GM10847 (cell line): Measurements from ENCODE around the gene SLC4A3.

Source experiments
- POLR2A ChIP-seq: IDR thresholded peaks from 2 replicates; pipeline ENCODE4 v1.6.1; 2011; ENCODE audit not compliant: insufficient read length; ENCODE audit errors: extremely low read depth

Gene SLC4A3

GRCh38 chr2:219645631-219646527 lies 18.4 kb downstream of the SLC4A3 start:
- TF ChIP-seq POLR2A: no peak

DNA sequence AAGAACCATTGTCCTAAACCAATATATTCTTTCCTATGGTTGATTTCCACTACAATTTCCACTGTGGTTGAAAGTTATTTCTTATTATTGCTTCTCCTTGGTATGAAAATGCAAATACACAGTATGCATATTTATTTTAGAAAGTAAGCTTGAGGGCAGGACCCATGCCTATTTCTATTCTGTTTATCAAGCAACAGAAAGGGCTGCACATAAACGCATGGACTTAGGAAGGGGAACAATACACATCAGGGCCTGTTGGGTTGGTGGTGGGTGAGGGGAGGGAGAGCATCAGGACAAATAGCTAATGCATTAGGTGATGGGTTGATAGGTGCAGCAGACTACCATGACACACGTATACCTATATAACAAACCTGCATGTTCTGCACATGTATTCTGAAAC lies 20.7 kb downstream of the SLC4A3 start:
- no peak for TF ChIP-seq POLR2A

- no peak for TF ChIP-seq POLR2A
These were observed 21.5 kb downstream of the SLC4A3 start for GRCh38 chr2:219648963-219649362.

DNA sequence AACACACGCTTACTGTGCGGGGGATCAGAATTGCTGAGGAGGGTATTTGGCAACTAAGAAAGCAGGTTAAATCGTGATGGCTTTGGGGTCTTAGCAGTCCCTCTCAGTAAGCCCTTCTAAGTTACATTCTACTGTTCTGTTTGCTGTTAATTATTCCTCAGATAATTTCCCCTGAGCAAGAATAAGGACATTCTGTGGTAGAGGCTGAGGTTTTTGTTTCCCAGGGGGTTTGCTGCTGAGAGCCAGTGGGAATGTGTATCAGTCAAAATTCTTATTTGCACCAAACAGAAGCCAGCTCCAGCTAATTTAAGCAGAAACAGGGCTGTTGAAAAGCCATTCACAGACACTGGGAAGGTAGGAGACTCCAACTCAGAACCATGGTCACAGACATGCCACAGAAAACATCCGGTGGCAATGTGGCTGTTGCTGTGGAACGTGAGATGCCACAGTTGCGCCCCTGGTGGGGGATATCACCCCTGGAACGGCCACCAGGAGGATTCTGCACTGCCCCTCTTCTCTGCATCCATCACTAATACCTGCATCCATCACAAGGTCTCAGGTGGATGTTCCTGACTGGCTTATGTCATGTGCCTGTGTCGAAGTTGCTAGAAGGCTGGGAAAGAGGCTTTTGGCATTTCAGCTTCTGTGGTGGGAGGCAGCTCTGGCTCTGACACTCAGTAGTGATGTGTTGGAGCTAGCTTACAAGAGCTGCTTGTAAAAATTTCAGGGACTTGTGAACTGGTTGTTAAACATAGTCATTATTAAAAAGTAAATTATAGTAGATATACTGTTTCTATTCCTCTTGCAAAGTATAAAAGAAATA lies 23.2 kb downstream of the SLC4A3 start:
- no peak for TF ChIP-seq POLR2A

GRCh38 chr2:219656526-219656925 lies 29.1 kb downstream of the SLC4A3 start:
- no peak for TF ChIP-seq POLR2A

GRCh38 chr2:219658196-219658846 lies 30.9 kb downstream of the SLC4A3 start:
- no peak for TF ChIP-seq POLR2A

DNA sequence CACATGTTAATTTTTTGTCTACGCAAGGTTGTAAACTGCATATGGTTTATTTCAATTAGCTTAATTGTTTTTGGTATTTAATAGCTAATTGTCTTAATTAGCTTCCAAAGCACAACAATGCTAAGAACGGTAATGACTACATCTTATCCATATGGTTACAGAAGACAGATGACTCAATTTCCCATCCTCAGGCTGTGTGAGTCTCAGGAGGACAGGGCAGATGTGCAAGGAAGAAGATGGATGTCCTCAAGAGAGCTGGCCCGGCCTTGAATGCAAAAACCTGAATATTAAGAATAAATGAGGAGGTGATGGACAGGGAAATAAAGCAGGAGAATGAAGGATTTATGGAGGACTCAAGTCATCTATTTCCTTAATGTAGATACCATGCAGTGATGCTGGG lies 31.4 kb downstream of the SLC4A3 start:
- no peak for TF ChIP-seq POLR2A

DNA sequence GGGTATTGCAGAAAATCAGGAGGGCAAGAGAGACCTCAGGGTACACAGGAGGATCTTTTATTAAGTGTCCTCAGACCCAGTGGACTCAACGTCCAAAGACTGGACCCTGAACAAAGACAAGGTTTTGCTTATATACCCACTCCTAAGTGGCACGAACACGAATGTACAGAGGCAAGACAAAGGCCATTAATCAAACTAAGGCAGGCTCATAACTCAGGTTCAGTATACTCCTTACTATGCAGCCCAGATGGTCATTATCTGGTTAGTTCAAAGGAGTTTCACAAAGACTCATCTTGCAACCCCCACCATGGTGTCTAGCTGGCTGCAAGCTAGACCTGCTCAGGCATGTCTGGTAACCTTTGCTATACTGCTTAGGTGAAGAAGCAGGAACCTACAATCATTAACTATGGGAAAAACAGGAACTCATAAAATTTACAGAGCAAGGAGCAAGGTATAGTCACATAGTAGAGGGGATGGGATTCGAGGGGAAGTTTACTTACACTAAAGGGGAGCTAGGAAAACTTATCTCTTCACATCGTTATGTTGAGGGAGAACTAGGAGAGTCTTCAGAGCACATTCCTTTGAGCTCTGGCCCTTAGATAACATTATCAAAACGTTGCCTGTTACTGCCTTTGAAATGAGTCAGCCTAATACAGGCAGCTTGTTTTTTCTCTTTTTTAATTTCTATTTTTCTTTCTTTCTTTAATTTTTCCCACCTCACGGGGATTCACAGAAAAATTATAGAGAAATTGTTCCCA lies 33.9 kb downstream of the SLC4A3 start:
- TF ChIP-seq POLR2A: no peak

GRCh38 chr2:219661955-219662395 lies 34.5 kb downstream of the SLC4A3 start:
- no peak for TF ChIP-seq POLR2A

GRCh38 chr2:219662566-219662965 lies 35.1 kb downstream of the SLC4A3 start:
- TF ChIP-seq POLR2A: no peak

- TF ChIP-seq POLR2A: no peak
These were observed 35.8 kb downstream of the SLC4A3 start for GRCh38 chr2:219663116-219663762.

DNA sequence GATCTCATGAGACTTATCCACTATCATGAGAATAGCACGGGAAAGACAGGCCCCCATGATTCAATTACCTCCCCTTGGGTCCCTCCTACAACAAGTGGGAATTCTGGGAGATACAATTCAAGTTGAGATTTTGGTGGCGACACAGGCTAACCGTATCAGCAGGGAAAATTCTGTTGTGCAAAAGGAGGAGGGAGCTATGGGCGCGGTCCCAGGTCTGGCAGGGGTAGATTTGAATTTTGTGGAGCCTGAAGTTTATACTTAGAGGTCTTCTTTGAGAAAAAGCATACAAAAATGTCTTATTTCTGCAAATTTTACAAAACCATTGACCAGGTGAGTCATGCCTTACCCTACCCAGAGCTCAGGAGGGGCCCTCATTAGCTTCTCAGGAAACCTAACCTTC lies 36.6 kb downstream of the SLC4A3 start:
- no peak for TF ChIP-seq POLR2A

DNA sequence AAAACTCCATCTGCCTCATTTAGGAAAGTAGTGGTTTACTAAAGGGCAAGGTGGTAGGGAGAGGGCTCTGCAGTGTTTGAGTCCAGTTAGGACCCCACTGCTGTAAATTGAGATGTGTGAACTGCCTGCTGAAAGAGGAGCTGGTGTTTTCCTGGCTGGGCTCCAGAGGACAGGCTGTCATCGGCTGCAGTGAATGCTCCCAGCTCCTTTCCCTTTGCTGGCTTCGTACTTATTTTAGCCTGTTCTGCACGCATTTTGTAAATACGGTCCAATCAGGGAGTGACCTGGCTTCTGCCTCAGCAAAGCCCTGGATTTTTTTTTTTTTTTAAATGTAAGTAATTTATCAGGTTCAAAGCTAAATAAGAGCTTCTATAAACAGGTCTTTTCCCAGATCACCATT lies 37.5 kb downstream of the SLC4A3 start:
- no peak for TF ChIP-seq POLR2A

- TF ChIP-seq POLR2A: no peak
These were observed 38.5 kb downstream of the SLC4A3 start for GRCh38 chr2:219665926-219666325.
